Endothelial cell of umbilical vein (primary cell): ENCODE data around the gene GLDN. TPM values are rescaled to one million over a fixed set of nuclear protein-coding genes. Genes with fewer than 3 reads are reported as not detected.

Source experiments
- BruUV-seq: library from RNA; stranded (reverse); fragments of 400-500 nt; replicated peaks from 2 replicates; lab custom pipeline; 2021; lab: Mats Ljungman, UMichigan
- CTCF ChIA-PET: fragments of 300-600, 350-600 bp; sonication (Branson Sonifier 250); formaldehyde crosslinking; loops from one replicate; lab custom pipeline; 2021; ENCODE audit warnings: antibody characterized with exemption, inconsistent platforms; lab: Charles Lee
- POLR2A ChIA-PET: fragments of 300-600, 350-600 bp; sonication (Branson Sonifier 250); formaldehyde crosslinking; loops from one replicate; lab custom pipeline; 2021; ENCODE audit warnings: antibody characterized with exemption, inconsistent platforms; lab: Charles Lee
- DNase-seq: peaks from one replicate; pipeline ENCODE4 v3.0.0-alpha.2; 2011; ENCODE audit warnings: low read depth, low spot score
- FAIRE-seq: peaks from 2 replicates; lab custom pipeline; 2011; peaks lifted over from hg19 to GRCh38; lab: Jason Lieb, UNC
- H2AFZ ChIP-seq: 2 replicates; pipeline ENCODE4 v1.6.0; 2012; ENCODE audit warnings: low read depth, low read length, control low read depth, inconsistent platforms
- H3K27ac ChIP-seq: 2 replicates; pipeline ENCODE4 v1.5.1; 2011; ENCODE audit warnings: low read depth, mild to moderate bottlenecking, control low read depth, low read length, moderate library complexity; ENCODE audit not compliant: insufficient read depth
- H3K27me3 ChIP-seq, 2 experiments: 2 replicates each; pipeline versions ENCODE4 v1.6.0 to v1.6.1; 2011; ENCODE audit warnings: low read length in 2 of 2, mixed read lengths in 1 of 2; ENCODE audit not compliant: control insufficient read depth in 2 of 2, insufficient read depth in 2 of 2
- H3K36me3 ChIP-seq, 2 experiments: 2 replicates in 1 of 2; 3 replicates in 1 of 2; pipeline ENCODE4 v1.5.1; 2011; ENCODE audit warnings: low read length in 2 of 2, mild to moderate bottlenecking in 1 of 2, moderate library complexity in 1 of 2; ENCODE audit not compliant: control insufficient read depth in 2 of 2, insufficient read depth in 2 of 2; ENCODE audit errors: extremely low read depth in 1 of 2
- H3K4me1 ChIP-seq: 3 replicates; pipeline ENCODE4 v1.5.1; 2011; ENCODE audit warnings: mild to moderate bottlenecking, low read length; ENCODE audit not compliant: control insufficient read depth, insufficient read depth; ENCODE audit errors: extremely low read depth
- H3K4me2 ChIP-seq: 2 replicates; pipeline ENCODE4 v1.6.1; 2011; ENCODE audit warnings: low read length, control low read depth, mixed read lengths; ENCODE audit not compliant: insufficient read depth
- H3K4me3 ChIP-seq, 3 experiments: fragments of 200-600 bp in 1 of 3; sonication (generic), shearing (Covaris generic) in 1 of 3; replicated peaks in 1 of 3; 2 replicates each; pipeline ENCODE4 v1.5.1; 2011 to 2016; ENCODE audit warnings: control low read depth in 3 of 3, low read length in 3 of 3, mild to moderate bottlenecking in 2 of 3, inconsistent platforms in 1 of 3, low read depth in 1 of 3, moderate library complexity in 1 of 3; ENCODE audit not compliant: insufficient read depth in 1 of 3
- H3K79me2 ChIP-seq: 2 replicates; pipeline ENCODE4 v1.6.0; 2012; ENCODE audit warnings: low read length, inconsistent platforms; ENCODE audit not compliant: control insufficient read depth, insufficient read depth
- H3K9ac ChIP-seq: replicated peaks from 2 replicates; pipeline ENCODE3; 2011; ENCODE audit warnings: low read length, control low read depth; ENCODE audit not compliant: insufficient read depth; ENCODE audit errors: extremely low read depth
- H3K9me1 ChIP-seq: replicated peaks from 3 replicates; pipeline ENCODE4 v1.6.0; 2011; ENCODE audit warnings: mild to moderate bottlenecking, low read length; ENCODE audit not compliant: control insufficient read depth, insufficient read depth; ENCODE audit errors: extremely low read depth
- H3K9me3 ChIP-seq: replicated peaks from 2 replicates; pipeline ENCODE4 v1.5.1; 2012; ENCODE audit warnings: low read length, inconsistent platforms; ENCODE audit not compliant: control insufficient read depth, insufficient read depth
- H4K20me1 ChIP-seq: replicated peaks from 2 replicates; pipeline ENCODE3; 2011; ENCODE audit warnings: mild to moderate bottlenecking, low read length; ENCODE audit not compliant: control insufficient read depth, insufficient read depth; ENCODE audit errors: extremely low read depth
- CTCF ChIP-seq, 2 donors: IDR thresholded peaks; 1 replicate in 1 of 2; 2 replicates in 1 of 2; pipeline ENCODE4 v1.5.1; 2011; ENCODE audit warnings: low read length in 2 of 2, mild to moderate bottlenecking in 2 of 2, moderate library complexity in 2 of 2, control low read depth in 1 of 2, inconsistent platforms in 1 of 2, low read depth in 1 of 2; ENCODE audit not compliant: insufficient read depth in 1 of 2; ENCODE audit errors: extremely low read depth in 1 of 2
- EZH2 ChIP-seq: IDR thresholded peaks from 2 replicates; pipeline ENCODE4 v1.6.1; 2012; ENCODE audit warnings: borderline replicate concordance, low read depth, mild to moderate bottlenecking, moderate library complexity, low read length, inconsistent platforms; ENCODE audit not compliant: severe bottlenecking
- FOS ChIP-seq: IDR thresholded peaks from 2 replicates; pipeline ENCODE4 v1.6.1; 2011; ENCODE audit warnings: mild to moderate bottlenecking, low read length, moderate library complexity, borderline replicate concordance; ENCODE audit not compliant: insufficient read depth
- GATA2 ChIP-seq: IDR thresholded peaks from 2 replicates; pipeline ENCODE4 v1.7.0; 2011; ENCODE audit warnings: low read depth, mild to moderate bottlenecking, moderate library complexity, mixed read lengths, low read length; ENCODE audit not compliant: insufficient read length, insufficient read depth
- JUN ChIP-seq: IDR thresholded peaks from 2 replicates; pipeline ENCODE4 v1.6.1; 2011; ENCODE audit warnings: borderline replicate concordance, low read depth; ENCODE audit not compliant: insufficient read length, insufficient read depth
- MAX ChIP-seq: IDR thresholded peaks from 2 replicates; pipeline ENCODE4 v1.6.1; 2011; ENCODE audit not compliant: insufficient read depth, insufficient read length
- MYC ChIP-seq: IDR thresholded peaks from one replicate; pipeline ENCODE4 v1.6.1; 2011; ENCODE audit warnings: mild to moderate bottlenecking, low read depth, low read length
- POLR2A ChIP-seq: IDR thresholded peaks from 2 replicates; pipeline ENCODE4 v1.6.1; 2012; ENCODE audit warnings: low read depth, mild to moderate bottlenecking, control low read depth, low read length
- POLR2AphosphoS5 ChIP-seq: IDR thresholded peaks from 2 replicates; pipeline ENCODE4 v1.6.1; 2012; ENCODE audit warnings: low read depth, mild to moderate bottlenecking, control low read depth, low read length, moderate library complexity; ENCODE audit not compliant: insufficient read depth
- dilution Hi-C: fragments of 300-500 bp; cut with MboI; formaldehyde crosslinking; loops from one replicate; pipeline ENCODE4 v1.15.0; 2019; ENCODE audit warnings: low sequenced_read_pairs; ENCODE audit not compliant: extremely low pct_ligation_motif_present
- intact Hi-C: fragments of 100-400 bp; cut with micrococcal nuclease; formaldehyde crosslinking; loops from one replicate; pipeline ENCODE4 v1.10.0; 2022
- polyA plus RNA-seq, 4 experiments: library from polyadenylated mRNA; depleted of rRNA in 3 of 4; stranded (reverse) in 3 of 4; unstranded in 1 of 4; fragments of >200 nt; gene quantifications; 2 replicates each; pipeline versions ENCODE4 v1.2.1 to v1.2.3, GENCODE V29; 2011 to 2012; ENCODE audit warnings: missing spikeins in 1 of 4
- total RNA-seq: library from RNA; stranded (reverse); gene quantifications from 2 replicates; pipeline ENCODE4 v1.2.3, GENCODE V29; 2021

GLDN gene
- total and polyA plus RNA-seq, 2 donors (not counting 3 experiments of a cell fraction or from before 2014, with no cell fraction given): not detected

- dilution Hi-C loops: no loop called here
- DNase-seq: no peak
- no peak overlapping the region for H2AFZ ChIP-seq
- H3K27ac ChIP-seq: no peak overlapping the region
- H3K4me3 ChIP-seq: no peak overlapping the region
- FAIRE-seq: no peak
- H3K79me2 ChIP-seq: no peaks in the 10 kb centered on the region
- H3K9ac ChIP-seq: no peak overlapping the region
- POLR2A ChIA-PET: no interaction called here
- TF ChIP-seq POLR2AphosphoS5 (no peak), JUN (no peak), CTCF (IDR thresholded peaks at IDR 0.05; ENCODE audit: extremely low read depth in 1 of 2, insufficient read depth in 1 of 2, low read depth in 1 of 2, low read length in 2 of 2) (no peak), EZH2 (no peak), POLR2A (no peak), MYC (no peak), MAX (no peak), FOS (no peak), GATA2 (no peak)
- intact Hi-C loops: no loop called here
- no peaks in the 10 kb centered on the region for H4K20me1 ChIP-seq
- H3K27me3 ChIP-seq: peaks cover 52 to 58% of the 10 kb centered on the region in 2 experiments
- no peaks in the 10 kb centered on the region for H3K9me3 ChIP-seq
- BruUV-seq: no TSS peak
- no peaks in the 10 kb centered on the region for H3K9me1 ChIP-seq
- H3K4me2 ChIP-seq: no peak overlapping the region
- CTCF ChIA-PET: interaction anchor here (1.0 to 10.1 kb wide), 8 partner anchors 10 to 464 kb away, joined by 3 to 230 read pairs (median 8); no protein-coding TSS in a partner anchor
- no peaks in the 10 kb centered on the region for H3K36me3 ChIP-seq
- no peaks in the 10 kb centered on the region for H3K4me1 ChIP-seq
These were observed 37.0 kb downstream of the GLDN start for GRCh38 chr15:51378406-51378805.
